Measurements from ENCODE around the gene PPM1M. TPM values are rescaled to one million over a fixed set of nuclear protein-coding genes. Genes with fewer than 3 reads are reported as not detected.
"Not testable (repeated sequence)": the region's sequence is repeated elsewhere in the genome, so short reads cannot be mapped to it uniquely, and the experiment has no call there.

Gene PPM1M
- total RNA-seq, 2 donors from 2014 or later, result 45.7 to 47.7 TPM

DNA sequence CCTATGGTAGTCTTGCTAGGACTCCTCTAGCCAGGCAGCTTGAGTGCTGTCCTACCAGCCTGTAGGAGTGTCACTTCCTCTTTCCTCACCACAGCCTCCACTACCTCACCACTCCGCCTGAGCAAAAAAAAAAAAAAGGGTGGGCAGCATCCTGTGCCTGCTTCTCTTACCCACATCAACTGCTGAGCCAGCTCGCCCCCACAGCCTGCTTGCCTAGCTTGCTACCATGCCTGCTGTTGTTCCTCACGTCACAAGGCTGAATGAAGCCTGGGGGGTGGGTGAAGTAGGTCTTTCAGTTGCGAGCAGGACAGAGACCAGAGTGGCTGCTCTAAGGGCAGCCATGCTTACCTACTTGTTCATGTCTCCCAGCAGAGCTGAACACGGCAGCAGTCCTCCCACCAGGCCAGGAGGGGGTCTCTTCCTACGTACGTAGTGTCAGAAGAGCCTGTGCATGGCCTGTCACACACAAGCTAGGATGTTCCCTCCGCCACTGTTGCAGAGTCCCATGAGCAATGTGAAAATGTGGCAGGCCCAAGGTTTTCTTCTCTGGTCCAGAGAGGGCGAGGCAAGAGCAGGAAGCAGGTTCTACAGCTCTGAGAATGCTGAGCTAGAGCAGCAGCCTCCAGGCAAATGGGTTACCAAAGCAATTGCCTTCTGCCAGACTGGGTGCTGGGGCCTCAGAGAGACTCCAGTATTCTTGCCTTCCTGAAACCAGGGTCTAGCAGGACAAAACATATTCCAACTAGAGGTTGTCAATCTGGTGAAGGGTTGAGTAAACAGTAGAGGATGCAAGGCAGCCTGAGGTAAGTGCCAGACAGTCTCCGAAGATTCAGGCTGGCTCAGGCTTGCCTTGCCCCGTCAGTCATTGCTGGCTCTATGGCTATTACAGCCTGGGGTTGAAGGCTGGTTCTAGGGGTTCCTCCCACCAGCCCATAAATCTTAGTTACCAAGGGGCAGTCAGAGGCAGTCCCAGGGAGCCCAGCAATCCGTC is 8.1 kb downstream of the PPM1M start:
- peak overlapping the region; percentile 97 to 98 for H3K27ac Mint-ChIP-seq
- ATAC-seq (peak; percentile 98 to 99), DNase-seq (ENCODE audit: low spot score) (peak; percentile 84)
- H3K9me3 Mint-ChIP-seq, result no peaks in the 10 kb centered on the region
- H3K4me1 Mint-ChIP-seq (ENCODE audit: low read depth in 2 of 2), result peaks cover 63 to 67% of the 10 kb centered on the region in 2 donors
- H3K4me3 Mint-ChIP-seq, result peak overlapping the region; percentile 89
- peaks cover 34% of the 10 kb centered on the region for H3K36me3 Mint-ChIP-seq
- no peaks in the 10 kb centered on the region for H3K27me3 Mint-ChIP-seq

DNA sequence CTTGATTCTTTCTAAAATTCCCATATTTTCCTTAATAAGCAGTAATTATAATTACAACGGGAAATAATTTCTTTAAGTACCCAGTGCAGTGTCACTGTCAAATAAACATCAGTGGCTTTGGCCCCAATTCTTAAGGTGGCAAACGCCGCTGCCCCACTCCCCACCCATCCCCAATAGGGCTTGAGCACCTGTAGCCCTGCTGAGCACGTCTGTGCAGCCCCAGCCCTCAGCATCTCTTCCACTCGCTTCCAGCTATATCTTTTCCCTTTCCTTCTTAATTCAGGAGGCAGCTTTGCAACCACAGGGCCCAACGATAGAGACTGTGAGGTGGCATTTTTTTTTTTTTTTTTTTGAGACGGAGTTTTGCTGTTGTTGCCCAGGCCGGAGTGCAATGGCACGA is 9.0 kb downstream of the PPM1M start:
- peaks cover 64% of the 10 kb centered on the region in 2 donors for H3K4me1 Mint-ChIP-seq (ENCODE audit: low read depth in 2 of 2)
- no peak for ATAC-seq
- H3K36me3 Mint-ChIP-seq, result peaks cover 39% of the 10 kb centered on the region
- no peak for DNase-seq (ENCODE audit: low spot score)
- H3K9me3 Mint-ChIP-seq, result no peaks in the 10 kb centered on the region
- no peaks in the 10 kb centered on the region for H3K27me3 Mint-ChIP-seq
- H3K4me3 Mint-ChIP-seq, result no peak overlapping the region
- peak overlapping the region; percentile 97 to 98 for H3K27ac Mint-ChIP-seq

DNA sequence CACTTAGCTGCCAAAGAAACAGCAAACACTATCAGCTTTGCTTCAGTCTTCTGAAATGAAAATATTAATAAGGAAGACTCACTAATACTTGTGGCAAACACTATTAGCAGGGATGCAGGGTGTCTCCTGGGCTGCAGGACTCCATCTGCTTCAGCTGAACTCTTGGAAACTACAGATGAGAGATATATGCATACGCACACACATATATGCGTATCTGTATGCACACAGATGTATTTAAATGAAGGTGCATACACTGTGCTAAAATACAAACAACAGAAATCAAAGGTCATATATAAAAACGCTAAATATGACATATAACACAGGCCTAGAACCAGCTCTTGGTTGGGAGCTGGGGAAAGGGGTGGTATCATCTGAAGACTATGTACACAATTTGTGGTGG is 10.6 kb downstream of the PPM1M start:
- DNase-seq (ENCODE audit: low spot score) (no peak), ATAC-seq (no peak)
- H3K36me3 Mint-ChIP-seq, result peaks cover 49% of the 10 kb centered on the region
- no peak overlapping the region for H3K4me3 Mint-ChIP-seq
- H3K27ac Mint-ChIP-seq, result peak overlapping the region; percentile 67 to 97
- H3K9me3 Mint-ChIP-seq, result no peaks in the 10 kb centered on the region
- no peaks in the 10 kb centered on the region for H3K27me3 Mint-ChIP-seq
- peaks cover 53 to 55% of the 10 kb centered on the region in 2 donors for H3K4me1 Mint-ChIP-seq (ENCODE audit: low read depth in 2 of 2)

GRCh38 chr3:52256622-52257021 is 11.1 kb downstream of the PPM1M start:
- ATAC-seq, result no peak
- Mint-ChIP-seq H3K4me1 (ENCODE audit: low read depth in 2 of 2) (peaks cover 53 to 55% of the 10 kb centered on the region in 2 donors), H3K4me3 (no peak overlapping the region), H3K27ac (peak overlapping the region; percentile 47 to 48), H3K9me3 (no peaks in the 10 kb centered on the region), H3K27me3 (no peaks in the 10 kb centered on the region), H3K36me3 (peaks cover 49% of the 10 kb centered on the region)
- DNase-seq (ENCODE audit: low spot score), result no peak

DNA sequence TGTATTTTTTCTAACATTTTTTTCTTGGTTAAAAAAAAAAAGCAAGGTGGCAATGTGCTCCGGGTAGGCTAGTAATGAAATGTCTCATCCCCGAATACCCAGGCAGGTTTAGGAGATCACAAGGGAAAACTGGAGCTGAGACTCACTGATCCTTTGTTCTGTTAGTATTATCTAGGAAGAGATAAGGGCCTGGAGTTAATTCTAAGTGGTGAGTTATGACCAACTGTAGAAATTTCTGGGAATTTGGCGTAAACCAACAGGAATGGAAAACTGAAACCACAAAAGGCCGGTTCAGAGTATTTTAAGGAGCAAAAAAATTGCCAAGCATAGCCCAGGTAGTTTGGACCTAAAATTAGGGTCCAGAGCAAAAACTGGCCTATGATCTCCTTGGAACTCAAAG is 12.4 kb downstream of the PPM1M start:
- ATAC-seq (no peak), DNase-seq (ENCODE audit: low spot score) (no peak)
- peaks cover 44 to 51% of the 10 kb centered on the region in 2 donors for H3K4me1 Mint-ChIP-seq (ENCODE audit: low read depth in 2 of 2)
- no peaks in the 10 kb centered on the region for H3K9me3 Mint-ChIP-seq
- no peak overlapping the region for H3K4me3 Mint-ChIP-seq
- H3K27me3 Mint-ChIP-seq, result no peaks in the 10 kb centered on the region
- peaks cover 51% of the 10 kb centered on the region for H3K36me3 Mint-ChIP-seq
- peak overlapping the region; percentile 47 to 48 for H3K27ac Mint-ChIP-seq

DNA sequence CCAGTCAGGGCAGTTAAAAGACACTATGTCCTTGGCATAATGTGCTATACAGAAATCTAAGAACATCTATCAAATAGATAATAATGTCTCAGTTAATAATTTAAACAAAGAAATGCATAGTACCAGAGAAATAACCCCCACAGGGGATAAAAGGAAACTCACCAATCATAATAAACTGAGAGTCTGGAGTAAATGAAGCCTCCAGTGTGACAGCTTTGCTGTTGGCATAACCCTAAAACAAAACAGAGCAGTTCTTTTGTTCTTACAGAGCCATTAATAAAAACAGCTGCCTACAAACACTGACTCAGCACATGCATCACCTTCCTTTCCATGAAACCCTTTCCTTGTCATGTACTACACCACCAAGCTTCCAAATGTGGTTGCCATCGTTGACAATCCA is 13.5 kb downstream of the PPM1M start:
- Mint-ChIP-seq H3K27me3 (no peaks in the 10 kb centered on the region), H3K9me3 (no peaks in the 10 kb centered on the region), H3K27ac (peak overlapping the region; percentile 47 to 48), H3K4me3 (no peak overlapping the region), H3K36me3 (peaks cover 58% of the 10 kb centered on the region), H3K4me1 (ENCODE audit: low read depth in 2 of 2) (peaks cover 43 to 48% of the 10 kb centered on the region in 2 donors)
- no peak for DNase-seq (ENCODE audit: low spot score)
- ATAC-seq, result no peak

- no peaks in the 10 kb centered on the region for H3K9me3 Mint-ChIP-seq
- no peak for DNase-seq (ENCODE audit: low spot score)
- peak overlapping the region in 1 of 2 donors; percentile 48 for H3K27ac Mint-ChIP-seq
- ATAC-seq, result no peak
- H3K27me3 Mint-ChIP-seq, result no peaks in the 10 kb centered on the region
- H3K4me3 Mint-ChIP-seq, result no peak overlapping the region
- peaks cover 62% of the 10 kb centered on the region for H3K36me3 Mint-ChIP-seq
- H3K4me1 Mint-ChIP-seq (ENCODE audit: low read depth in 2 of 2), result peaks cover 43 to 48% of the 10 kb centered on the region in 2 donors
Observed at GRCh38 chr3:52259448-52259847, 13.9 kb downstream of the PPM1M start.

- no peak for DNase-seq (ENCODE audit: low spot score)
- Mint-ChIP-seq H3K27ac (peak overlapping the region; percentile 7 to 59), H3K9me3 (no peaks in the 10 kb centered on the region), H3K36me3 (peaks cover 59% of the 10 kb centered on the region), H3K4me3 (no peak overlapping the region), H3K4me1 (ENCODE audit: low read depth in 2 of 2) (peaks cover 25 to 29% of the 10 kb centered on the region in 2 donors), H3K27me3 (no peaks in the 10 kb centered on the region)
- ATAC-seq, result no peak
Observed at GRCh38 chr3:52262447-52262846, 16.9 kb downstream of the PPM1M start.

DNA sequence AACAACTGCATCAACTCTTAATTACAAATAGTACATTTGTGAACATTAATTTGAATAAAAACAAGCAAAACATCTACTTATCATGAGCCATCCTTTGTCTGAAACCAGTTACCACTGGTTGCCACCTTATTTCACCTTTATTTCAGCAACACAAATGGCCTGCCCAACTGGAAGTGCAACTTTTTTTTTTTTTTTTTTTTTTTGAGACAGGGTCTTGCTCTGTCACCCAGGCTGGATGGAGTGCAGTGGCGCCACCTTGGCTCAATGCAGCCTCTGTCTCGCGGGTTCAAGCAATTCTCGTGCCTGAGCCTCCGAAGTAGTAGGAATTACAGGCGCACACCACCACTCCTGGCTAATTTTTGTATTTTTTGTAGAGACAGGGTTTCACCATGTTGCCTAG is 19.8 kb downstream of the PPM1M start:
- ATAC-seq (no peak), DNase-seq (ENCODE audit: low spot score) (no peak)
- Mint-ChIP-seq H3K27ac (no peak overlapping the region), H3K4me3 (no peak overlapping the region), H3K9me3 (no peaks in the 10 kb centered on the region), H3K36me3 (peaks cover 51% of the 10 kb centered on the region), H3K4me1 (ENCODE audit: low read depth in 2 of 2) (peaks cover 31 to 37% of the 10 kb centered on the region in 2 donors), H3K27me3 (no peaks in the 10 kb centered on the region)

- Mint-ChIP-seq H3K27ac (peak overlapping the region; percentile 74 to 93), H3K9me3 (no peaks in the 10 kb centered on the region), H3K4me1 (ENCODE audit: low read depth in 2 of 2) (peaks cover 49 to 57% of the 10 kb centered on the region in 2 donors), H3K4me3 (peak overlapping the region; percentile 6), H3K27me3 (no peaks in the 10 kb centered on the region), H3K36me3 (peaks cover 43% of the 10 kb centered on the region)
- ATAC-seq (no peak), DNase-seq (ENCODE audit: low spot score) (no peak)
Observed at GRCh38 chr3:52268036-52268435, 22.5 kb downstream of the PPM1M start.

GRCh38 chr3:52269776-52270175 is 24.2 kb downstream of the PPM1M start:
- H3K36me3 Mint-ChIP-seq, result peaks cover 35% of the 10 kb centered on the region
- no peaks in the 10 kb centered on the region for H3K27me3 Mint-ChIP-seq
- peak overlapping the region; percentile 73 for H3K4me3 Mint-ChIP-seq
- ATAC-seq, result no peak
- H3K4me1 Mint-ChIP-seq (ENCODE audit: low read depth in 2 of 2), result peaks cover 48 to 54% of the 10 kb centered on the region in 2 donors
- no peak for DNase-seq (ENCODE audit: low spot score)
- peak overlapping the region; percentile 74 to 93 for H3K27ac Mint-ChIP-seq
- H3K9me3 Mint-ChIP-seq, result no peaks in the 10 kb centered on the region

DNA sequence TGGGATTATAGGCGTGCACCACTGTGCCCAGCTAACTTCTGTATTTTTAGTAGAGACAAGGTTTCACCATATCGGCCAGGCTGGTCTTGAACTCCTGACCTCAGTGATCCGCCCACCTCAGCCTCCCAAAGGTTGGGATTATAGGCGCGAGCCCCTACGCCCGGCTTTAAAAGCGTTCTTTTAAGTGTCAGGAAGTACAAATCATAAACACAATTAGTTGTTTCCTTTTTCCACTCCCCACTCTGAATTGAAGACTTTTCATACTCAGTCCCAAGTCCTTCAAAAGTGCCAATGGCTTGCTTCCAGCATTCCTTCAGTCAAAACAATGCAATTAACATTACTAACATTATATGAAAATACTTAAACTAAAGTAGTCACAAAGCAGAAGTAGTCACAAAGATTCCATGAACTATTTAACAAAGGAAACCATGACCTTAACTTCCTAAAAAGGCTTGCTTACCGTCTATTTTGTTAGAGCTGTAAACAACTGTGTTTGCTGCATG is 24.7 kb downstream of the PPM1M start:
- peaks cover 51 to 57% of the 10 kb centered on the region in 2 donors for H3K4me1 Mint-ChIP-seq (ENCODE audit: low read depth in 2 of 2)
- DNase-seq (ENCODE audit: low spot score), result no peak
- H3K27ac Mint-ChIP-seq, result peak overlapping the region; percentile 74 to 93
- ATAC-seq, result no peak
- H3K9me3 Mint-ChIP-seq, result no peaks in the 10 kb centered on the region
- H3K4me3 Mint-ChIP-seq, result peak overlapping the region; percentile 73
- no peaks in the 10 kb centered on the region for H3K27me3 Mint-ChIP-seq
- peaks cover 35% of the 10 kb centered on the region for H3K36me3 Mint-ChIP-seq

DNA sequence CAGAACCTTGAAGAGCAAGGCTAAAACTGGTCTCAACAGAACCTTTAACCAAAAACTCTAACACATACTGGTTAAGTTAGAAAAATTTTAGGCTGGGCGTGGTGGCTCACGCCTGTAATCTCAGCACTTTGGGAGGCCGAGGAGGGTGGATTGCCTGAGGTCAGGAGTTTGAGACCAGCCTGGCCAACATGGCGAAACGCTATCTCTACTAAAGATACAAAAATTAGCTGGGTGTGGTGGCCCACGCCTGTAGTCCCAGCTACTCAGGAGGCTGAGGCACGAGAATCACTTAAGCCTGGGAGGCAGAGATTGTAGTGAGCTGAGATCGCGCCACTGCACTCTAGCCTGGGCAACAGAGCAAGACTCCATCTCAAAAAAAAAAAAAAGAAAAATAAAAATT is 26.6 kb downstream of the PPM1M start:
- H3K27me3 Mint-ChIP-seq; H3K9me3 Mint-ChIP-seq; DNase-seq (ENCODE audit: low spot score); ATAC-seq: not testable (repeated sequence)
- peak overlapping the region; percentile 73 for H3K4me3 Mint-ChIP-seq
- H3K36me3 Mint-ChIP-seq, result peaks cover 35% of the 10 kb centered on the region
- peaks cover 63 to 72% of the 10 kb centered on the region in 2 donors for H3K4me1 Mint-ChIP-seq (ENCODE audit: low read depth in 2 of 2)
- H3K27ac Mint-ChIP-seq, result peak overlapping the region; percentile 74 to 93

DNA sequence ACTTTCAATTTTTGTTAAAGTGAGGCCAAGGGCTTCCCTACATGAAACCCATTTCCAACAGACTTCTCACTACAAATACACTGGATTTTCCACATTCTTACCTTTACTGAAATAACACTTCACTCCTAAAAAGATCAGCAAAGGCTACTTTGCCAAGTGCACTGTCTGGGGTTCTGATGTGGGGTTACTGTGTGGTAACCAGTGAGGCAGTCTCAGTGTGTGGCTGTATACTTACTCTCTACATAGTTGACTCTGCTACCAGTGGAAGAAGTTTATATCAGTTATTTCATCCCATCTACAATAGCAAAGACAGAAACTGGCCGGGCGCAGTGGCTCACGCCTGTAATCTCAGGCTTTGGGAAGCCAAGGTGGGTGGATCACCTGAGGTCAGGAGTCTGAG is 27.3 kb downstream of the PPM1M start:
- peak overlapping the region; percentile 75 to 93 for H3K27ac Mint-ChIP-seq
- peak overlapping the region; percentile 95 for H3K4me3 Mint-ChIP-seq
- H3K4me1 Mint-ChIP-seq (ENCODE audit: low read depth in 2 of 2), result peaks cover 60 to 69% of the 10 kb centered on the region in 2 donors
- H3K36me3 Mint-ChIP-seq, result peaks cover 34% of the 10 kb centered on the region
- H3K9me3 Mint-ChIP-seq, result no peaks in the 10 kb centered on the region
- no peaks in the 10 kb centered on the region for H3K27me3 Mint-ChIP-seq
- no peak for ATAC-seq
- no peak for DNase-seq (ENCODE audit: low spot score)
